ENCODE results near the gene SMC1B.
"Not testable (repeated sequence)": the region's sequence is repeated elsewhere in the genome, so short reads cannot be mapped to it uniquely, and the experiment has no call there.

The SMC1B gene

DNA sequence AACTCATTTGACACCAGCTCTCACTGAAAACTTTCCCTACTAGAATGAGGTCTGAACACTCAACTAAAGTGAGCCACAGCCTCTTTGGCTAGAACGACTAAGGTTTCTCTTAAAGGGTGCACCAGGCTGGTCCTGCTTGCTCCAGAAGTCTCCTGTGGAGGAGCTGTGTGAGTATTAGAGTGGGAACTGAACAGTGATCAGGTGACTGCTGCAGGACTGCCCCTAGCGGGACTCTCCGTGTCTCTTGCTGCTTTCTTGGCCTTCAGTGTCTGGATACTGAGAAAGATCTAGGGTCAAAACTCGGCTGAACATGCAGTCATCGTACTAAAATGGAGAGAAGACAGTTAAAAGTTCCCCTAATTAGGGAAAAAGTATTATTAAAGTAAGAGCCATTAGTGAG is 69.1 kb downstream of the SMC1B start:
- no peak for DNase-seq

DNA sequence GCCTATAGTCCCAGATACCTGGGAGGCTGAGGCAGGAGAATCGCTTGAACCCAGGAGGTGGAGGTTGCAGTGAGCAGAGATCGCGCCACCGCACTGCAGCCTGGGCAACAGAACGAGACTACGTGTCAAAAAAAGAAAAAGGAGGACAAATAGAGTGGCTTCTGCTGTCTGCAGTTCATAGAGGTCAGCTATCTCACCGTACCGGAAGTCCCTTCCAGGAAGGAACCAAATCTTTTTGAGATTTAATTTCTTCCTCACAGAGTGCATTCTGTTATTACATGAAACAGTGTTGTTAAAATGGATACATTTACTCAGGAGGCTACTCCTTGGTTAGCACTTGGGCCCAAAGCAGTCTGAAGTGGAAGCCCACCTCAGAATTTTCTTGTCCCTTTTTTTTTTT is 70.3 kb downstream of the SMC1B start:
- DNase-seq, result no peak

DNA sequence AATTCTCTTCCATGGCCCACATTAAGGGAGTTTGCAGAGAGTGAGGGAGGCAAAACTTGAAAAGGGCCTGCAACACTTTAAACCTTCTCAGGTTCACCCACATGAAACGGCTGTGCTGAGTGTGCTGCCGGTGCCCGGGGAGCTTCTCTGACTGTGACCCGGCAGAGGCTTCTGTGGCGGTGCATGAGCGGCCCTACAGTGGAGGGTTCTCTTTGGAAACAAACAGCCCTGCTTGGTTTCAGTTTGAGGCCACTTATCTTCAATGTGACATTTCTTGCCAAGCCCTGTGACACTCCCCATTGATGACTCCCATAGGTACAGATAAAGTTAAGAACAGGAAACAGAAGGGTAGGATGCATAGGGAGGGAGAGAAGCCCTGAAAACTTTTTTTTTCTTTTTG is 71.9 kb downstream of the SMC1B start:
- peak; percentile 61 for DNase-seq

DNA sequence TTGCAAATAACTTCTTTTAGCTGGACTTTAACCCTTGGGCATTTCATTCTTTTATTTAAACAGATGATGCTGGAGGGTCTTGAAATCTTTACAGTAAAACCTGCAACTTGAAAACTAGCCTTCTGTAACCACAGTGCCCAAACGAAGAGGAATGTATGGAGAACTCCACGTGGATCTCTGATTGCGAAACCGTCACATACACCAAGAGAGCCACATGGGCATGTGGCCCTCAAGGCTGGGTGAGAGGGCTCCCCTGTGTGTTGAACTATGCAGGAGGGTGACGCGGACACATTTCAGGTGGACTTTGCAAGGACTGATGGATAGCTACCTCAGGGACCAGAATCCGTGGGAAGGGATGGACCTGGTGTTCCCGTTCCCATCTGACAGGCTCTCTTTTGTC is 73.1 kb downstream of the SMC1B start:
- DNase-seq, result no peak

DNA sequence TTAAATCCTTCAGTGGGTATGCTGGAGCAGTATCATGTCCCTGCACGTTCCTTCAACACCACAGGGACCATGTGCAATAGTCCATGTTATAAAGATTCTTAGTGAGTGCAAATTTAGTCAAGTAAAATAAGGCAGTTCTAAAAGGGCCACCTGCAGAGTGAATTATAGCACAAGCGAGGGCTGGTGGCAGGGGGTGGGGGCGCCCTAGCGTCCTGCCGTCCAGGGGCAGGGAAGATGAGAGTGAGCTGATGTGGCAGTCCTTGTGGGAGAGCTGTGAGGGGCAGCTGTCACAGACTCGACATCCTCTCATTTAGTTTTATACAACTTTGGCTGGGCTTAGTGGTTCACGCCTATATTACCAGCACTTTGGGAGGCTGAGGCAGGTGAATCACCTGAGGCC is 74.6 kb downstream of the SMC1B start:
- no peak for DNase-seq

DNA sequence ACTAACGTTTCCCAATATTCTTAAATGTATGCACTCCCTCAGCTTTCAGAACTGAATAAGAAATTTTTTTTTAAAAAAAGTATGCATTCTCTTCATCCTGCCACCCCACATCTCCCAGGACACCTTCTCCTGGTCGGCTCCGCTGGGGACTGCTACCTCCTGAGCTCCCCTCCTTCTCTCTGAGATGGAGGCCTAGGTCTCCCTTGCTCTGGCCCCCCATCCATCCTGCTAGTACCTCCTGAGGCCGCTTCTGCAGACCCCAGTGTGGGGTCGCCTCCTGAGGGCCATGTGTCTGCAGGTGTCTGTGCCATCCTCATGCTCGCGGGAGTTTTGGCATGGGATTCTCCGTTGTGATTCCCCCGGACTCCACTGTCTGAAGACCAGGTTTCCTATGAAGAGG is 75.9 kb downstream of the SMC1B start:
- no peak for DNase-seq

DNA sequence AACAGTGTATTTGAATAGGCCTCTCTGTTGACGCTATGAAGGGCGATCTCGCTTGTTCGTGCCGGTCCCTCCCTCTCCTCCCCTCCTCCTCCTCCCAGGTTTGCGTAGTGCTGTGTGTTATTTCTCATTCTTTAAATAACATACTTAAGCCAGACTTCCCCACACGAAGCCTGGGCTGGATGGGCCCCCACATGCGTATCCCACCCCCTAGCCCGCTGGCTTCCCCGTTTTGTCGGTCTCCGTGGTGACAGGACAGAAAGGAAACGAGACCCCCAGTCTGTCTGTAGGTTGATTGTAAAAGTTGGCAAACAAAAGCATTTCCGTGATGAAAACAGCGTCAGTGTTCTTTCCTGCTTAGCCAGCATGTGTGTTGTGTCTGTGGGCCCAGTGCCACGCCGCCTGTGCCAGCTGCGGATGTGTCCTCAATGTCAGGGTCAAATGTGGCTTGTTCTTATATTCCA is 76.4 kb downstream of the SMC1B start:
- peak; percentile 63 for DNase-seq

DNA sequence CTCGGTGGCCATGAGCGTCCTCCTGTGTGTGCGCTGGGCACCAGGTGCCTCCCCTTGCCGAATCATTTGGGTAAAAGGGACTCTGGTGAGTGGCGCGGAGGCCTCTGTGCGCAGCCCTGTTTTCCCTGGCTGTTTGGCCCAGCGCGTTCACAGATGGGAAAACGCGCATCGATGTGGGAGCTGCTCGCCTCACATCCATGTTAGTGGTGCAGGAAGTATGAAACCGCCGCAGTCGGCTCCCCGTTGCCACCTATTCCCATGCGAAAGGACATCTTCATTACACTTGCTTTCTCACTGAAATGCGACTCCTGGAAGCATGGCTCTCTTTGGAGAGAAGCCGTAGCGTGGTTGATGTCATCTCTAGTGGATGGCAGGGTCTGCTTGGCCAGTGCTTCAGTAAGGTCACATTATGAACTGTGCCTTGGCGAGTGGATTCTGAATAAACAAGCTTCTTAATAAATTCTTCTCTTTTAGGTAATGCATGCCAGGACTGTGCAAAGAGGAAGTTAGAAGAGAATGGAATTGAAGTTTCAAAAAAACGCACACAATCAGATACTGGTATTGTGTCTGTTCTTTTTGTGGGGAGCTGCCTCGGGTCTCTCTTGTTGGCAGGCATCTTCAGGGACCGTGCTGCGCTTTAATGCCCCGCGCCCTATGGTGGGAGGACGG is 77.4 kb downstream of the SMC1B start:
- no peak for DNase-seq

DNA sequence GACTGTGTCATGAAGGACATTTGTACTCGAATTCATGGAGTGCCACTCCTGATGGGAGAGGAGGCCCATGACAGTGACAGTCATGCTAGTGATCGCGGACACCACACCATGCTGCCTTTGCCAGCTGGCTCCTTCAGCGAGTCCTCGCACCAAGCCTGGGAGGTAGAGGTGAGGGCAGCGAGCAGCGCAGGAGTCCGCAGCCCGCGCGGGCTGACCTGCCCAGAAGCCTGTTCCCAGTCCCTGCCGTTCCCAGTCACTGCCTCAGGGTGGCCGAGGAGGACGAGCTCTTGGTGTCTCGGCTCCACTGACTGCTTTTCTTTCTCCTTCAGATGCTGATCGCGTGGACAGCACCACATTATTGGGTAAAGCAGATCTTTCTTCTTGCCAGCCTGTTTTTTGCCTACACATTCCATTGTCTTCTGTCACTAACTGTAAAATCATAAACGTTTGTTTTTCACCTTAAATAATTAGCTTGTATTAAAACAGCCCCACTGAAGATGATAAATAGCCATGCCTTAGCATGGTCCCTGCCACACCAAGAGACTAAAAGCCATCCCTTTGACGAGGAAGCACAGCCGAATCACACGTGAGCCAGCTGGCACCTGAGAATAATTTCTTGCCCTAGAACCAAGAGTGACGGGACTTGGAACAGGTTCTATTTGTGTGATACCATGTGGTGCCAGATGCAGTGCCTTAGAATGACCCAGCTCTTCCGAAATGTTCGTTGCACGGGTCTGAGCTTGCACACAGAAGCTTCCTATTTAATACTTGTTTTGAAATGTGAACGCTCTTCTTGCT is 78.2 kb downstream of the SMC1B start:
- no peak for DNase-seq

DNA sequence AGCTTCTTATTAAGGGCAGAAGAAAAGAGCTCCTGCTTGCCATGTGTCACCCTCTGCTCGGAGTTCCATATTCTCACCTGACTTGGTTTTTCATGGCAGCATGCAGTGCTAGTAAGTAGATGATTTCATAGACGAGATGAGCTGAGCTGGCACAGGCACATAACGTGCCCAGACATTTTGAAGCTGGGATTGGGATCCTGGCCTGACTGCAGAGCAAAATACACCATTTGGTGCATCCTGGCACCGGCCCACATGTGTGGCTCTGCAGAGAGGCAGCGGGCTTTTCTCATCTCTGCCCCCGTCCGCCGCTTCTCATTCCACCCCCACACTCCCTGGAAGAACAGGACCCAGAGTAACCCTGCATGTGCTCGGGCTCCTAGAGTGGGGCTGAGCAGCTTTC is 78.9 kb downstream of the SMC1B start:
- DNase-seq, result no peak

DNA sequence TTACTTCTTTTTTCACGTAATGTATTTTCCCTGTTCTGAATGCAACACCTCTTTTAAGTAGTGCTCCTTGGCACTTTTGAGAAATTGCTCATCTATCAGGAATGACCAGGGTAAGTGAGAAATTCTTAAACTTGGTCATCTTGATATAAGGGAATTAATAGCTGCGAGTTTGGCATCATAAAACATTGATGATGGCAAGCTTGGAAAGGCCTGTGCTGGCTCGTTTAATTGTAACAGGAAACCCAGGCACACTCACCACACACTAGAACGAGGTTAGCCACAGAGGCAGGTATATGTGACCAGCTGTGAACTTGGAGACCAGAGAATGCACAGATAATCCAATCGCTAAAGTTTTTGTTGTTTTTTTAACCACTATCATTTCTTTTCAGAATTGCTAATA is 79.3 kb downstream of the SMC1B start:
- DNase-seq, result no peak

DNA sequence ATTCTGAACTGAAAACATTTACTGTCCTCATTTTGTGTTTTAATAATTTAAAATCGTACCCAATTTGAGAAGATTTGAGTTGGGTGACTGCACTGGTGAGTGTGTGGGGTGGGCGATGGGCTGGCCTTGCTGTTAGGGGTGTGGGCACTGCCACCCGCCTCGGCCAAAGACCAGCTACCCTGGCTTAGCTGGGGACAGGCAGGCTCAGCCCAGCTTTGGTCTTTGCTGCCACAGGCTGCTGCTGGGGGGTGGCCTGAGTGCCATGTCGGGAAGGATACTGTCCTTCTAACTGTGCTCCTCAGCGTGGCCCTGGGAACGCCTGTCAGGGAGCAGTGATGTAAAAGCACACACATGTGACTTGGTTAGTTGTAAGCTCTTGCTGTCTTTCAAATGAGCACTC is 81.4 kb downstream of the SMC1B start:
- no peak for DNase-seq

DNA sequence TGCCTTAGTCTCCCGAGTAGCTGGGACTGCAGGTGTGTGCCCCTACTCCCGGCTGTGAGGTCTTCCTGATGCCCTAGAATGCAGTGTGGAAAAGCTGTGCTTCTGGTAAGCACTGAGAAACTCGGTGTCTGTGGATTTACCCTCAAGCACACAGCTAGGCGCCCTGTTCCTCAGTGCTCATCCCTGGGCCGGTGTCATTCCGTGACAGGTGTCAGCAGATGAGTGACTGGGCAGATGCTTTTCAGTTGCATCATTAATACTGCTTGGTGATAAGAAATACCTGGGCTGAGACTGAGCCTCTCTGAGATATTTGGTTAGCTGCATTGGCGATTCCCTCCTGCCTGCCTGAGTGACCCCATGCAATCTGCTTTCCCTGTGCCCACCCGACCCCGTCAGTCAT is 81.9 kb downstream of the SMC1B start:
- no peak for DNase-seq

DNA sequence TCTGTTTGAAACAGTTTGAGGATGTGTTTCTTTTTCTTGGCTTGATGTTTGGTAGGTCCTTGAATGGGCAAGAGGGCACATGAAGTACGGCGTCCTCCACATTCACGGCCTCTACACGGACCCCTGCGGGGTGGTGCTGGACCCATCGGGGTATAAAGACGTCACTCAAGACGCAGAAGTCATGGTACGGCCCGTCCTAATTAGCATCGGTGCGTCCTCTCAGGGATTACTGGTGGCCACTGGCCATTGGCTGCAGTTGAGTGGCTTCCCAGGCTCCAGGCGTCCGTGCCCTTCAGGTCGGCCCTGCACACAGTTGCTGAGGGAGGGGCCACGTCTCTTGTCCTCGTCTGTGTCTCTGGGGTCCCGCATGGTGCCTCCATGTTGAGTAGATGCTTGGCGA is 82.9 kb downstream of the SMC1B start:
- no peak for DNase-seq

DNA sequence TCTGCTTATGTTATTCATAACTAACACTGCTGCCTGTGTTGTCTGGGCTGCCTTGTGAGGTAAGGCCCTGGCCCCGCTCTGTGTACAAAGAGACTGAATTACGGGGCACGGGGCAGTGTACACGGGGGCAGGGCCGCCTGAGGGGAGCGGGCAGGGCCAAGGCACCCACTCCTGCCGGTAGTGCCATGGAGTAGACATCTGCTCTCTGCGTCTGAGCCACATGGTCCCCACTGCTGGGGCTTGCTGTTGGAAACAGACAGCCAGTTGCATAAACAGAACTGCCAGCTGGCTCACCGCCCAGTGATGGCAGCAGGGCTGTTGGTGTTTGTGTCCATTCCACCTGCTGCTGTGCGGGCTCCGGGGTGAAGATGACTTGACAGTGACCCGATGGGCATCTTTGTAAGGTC is 83.9 kb downstream of the SMC1B start:
- no peak for DNase-seq

DNA sequence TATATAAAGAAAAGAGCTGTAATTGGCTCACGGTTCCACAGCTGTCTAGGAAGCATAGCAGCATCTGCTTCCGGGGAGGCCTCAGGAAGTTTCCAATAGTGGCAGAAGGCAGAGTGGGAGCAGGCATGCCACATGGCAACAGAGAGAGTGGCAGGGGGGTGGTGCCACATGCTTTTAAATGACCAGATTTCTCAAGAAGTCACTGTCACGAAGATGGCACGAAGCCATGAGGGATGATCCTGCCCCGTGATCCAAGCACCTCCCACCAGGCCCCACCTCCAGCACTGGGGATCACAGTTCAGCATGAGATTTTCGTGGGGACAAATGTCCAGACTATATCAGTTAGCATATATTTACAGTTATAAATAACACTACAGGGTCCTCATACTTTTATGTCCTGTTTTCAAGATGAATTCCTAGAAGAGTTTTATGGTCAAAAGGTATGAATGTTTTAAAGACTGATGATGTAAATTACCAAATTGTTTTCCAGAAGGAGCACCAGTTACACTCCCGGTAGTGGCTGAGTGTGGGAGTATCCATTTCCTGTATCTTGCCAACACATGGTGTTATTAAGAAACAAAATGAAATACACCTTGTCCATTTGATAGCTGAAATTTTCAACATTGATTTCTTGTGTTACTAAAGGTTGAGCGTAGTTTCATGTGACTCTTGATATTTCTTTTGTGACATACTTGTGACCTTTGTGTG is 84.4 kb downstream of the SMC1B start:
- no peak for DNase-seq

DNA sequence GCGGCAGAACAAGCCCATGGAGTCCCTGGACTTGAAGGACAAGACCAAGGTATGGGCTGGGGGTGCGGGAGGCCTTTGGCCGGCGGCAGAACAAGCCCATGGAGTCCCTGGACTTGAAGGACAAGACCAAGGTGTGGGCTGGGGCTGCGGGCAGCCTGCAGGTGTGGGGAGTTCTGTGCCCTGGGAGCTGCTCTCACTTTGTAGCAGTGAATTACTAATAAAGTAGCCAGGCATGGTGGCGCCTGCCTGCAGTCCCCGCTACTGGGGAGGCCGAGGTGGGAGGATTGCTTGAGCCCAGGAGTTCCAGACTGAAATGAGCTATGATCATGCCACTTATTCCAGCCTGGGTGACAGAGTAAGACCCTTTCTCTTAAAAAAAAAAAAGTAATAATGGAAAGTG is 85.1 kb downstream of the SMC1B start:
- not testable (repeated sequence) for DNase-seq

DNA sequence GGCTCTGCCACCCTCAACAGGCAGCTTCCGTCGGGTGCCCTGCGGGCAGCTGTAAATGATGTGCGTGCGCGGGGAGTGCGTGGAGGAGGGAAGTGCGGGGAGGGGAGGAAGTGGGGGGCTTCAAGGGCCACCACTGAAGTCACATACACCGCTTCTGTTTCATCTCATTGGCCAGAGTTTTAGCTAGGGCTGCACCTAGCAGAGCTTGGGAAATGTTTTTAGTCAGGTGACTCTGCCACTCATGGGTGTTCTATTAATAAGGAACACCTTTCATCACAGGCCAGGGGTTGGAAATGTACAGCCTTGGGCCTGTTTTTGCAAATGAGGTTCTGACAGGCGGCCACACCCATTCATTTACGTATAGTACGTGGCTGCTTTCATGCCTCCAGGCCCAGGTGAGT is 89.1 kb downstream of the SMC1B start:
- no peak for DNase-seq

DNA sequence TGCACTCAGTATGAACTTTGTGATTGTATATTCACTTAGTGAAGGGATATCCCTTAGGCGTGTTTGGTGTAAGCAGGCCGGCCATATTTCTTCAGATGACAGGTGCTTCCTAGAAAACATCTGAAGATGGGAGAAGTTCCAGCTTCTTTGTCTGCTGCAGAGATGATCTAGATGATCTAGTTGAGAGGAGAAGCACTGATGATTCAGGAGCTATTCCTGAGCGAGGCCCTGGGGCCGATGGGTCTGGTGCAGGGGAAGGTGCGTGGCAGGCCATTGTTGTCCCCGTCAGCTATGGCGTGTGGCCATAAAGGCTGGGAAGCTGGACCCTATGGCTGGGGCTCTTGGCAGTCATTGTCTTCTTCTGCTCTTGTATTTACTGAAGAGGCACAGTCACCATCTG is 89.7 kb downstream of the SMC1B start:
- no peak for DNase-seq

DNA sequence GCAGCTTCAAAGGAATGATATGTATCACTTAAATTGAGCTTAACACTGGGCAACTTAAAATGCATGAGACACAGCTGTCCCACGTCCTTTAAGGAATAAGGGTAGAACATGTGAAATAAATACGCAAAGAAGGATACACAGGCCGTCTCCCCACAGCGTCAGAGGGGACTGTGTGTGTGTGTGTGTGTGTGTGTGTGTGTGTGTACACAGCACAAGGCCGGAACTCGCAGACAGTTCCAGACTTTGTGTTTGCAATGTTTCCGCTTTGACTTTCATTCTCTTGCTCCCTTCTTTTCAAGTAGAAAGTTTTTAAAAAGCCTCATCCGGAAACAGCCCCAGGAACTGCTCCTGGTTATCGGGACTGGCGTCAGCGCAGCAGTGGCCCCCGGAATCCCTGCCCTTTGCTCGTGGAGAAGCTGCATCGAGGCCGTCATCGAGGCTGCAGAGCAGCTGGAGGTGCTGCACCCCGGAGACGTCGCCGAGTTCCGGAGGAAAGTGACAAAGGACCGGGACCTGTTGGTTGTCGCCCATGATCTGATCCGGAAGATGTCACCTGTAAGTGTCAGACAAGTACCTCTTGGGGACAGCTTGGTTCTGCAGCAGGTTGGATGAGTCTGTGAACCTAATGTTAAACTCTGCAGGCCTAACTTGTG is 90.4 kb downstream of the SMC1B start:
- DNase-seq, result no peak

DNA sequence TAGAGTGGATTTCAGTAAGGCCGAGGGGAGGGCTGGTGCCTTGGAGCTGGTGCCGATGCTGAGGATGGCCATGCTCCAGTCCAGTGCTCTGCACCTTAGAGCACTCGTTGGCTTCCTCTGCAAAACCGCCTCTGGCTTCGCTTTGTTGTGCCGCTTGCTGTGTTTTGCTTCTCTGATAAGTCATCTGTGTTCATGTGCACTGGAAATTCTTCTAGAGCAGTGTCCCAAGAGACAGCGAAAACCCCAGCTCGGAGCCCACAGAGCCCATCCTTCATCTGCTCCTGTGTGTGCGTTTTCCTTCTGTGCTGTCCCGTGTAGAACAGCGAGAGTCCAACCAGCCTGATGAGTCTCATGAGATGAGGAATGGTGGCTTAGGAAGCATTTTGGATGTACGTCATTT is 91.6 kb downstream of the SMC1B start:
- DNase-seq, result no peak

DNA sequence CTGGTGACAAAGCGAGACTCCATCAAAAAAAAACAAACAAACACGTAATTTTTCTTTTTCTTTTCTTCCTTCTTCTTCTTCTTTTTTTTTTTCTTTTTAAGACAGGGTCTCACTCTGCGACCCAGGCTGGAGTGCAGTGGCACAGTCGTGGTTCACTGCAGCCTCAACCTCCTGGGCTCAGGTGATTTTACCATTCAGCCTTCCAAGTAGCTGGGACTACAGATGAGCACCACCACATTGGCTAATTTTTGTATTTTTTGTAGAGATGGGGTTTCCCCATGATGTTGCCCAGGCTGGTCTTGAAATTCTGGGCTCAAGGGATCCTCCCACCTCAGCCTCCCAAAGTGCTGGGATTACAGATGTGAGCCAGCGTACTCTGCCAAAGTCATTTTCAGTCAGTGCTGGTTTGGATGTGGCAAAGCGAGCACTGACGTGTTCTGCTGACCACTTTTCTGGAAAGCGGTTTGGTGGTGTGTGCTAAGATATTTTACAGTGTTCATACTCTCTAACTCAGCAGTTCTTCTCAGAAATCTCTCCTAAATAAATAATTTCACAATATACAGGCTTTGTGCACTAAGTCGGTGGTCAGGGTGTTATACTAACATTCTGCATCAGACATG is 92.9 kb downstream of the SMC1B start:
- DNase-seq, result no peak

DNA sequence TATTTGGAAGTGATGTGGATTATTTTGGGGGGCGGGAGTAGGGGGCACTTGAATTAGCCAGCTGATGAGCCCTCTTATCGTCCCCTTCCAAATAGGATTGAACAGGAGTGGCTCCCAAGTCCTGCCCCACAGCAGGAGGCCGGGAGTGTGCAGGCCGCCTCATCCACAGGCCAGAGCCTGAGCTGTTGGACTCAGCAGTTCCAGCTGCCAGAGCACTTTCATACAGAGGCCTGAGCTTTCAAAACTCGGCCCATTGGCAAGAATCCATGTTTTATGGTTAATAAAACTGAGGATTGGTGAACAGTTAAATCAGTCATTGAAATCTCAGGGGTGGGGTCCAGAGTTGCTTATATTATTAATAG is 94.1 kb downstream of the SMC1B start:
- DNase-seq, result no peak

All from CD4-positive, alpha-beta T cell treated with Interferon gamma for 1 hour (primary cell).